ENCODE data around the gene AK9.
A peak's percentile ranks its signal among the peaks of the same experiment; 100 is the strongest.
"Not testable (repeated sequence)": the region's sequence is repeated elsewhere in the genome, so short reads cannot be mapped to it uniquely, and the experiment has no call there.

Gene AK9

GRCh38 chr6:109690737-109691621, at the start of gene AK9, which contains the start of gene FIG4:
Gene AK9 (minus strand): TSS chr6:109691202. CDS start chr6:109675745, 15,457 bp downstream.
Gene FIG4 (plus strand): TSS chr6:109691296. CDS start chr6:109691436, 140 bp downstream.
- peak; percentile 95 for DNase-seq

- no peak for DNase-seq
Measured at GRCh38 chr6:109740787-109741186, 49.8 kb upstream of the AK9 start.

- no peak for DNase-seq
Measured at GRCh38 chr6:109739686-109740085, 48.7 kb upstream of the AK9 start.

GRCh38 chr6:109738667-109739066, 47.7 kb upstream of the AK9 start:
- DNase-seq = no peak

GRCh38 chr6:109738255-109738654, 47.3 kb upstream of the AK9 start:
- no peak for DNase-seq

GRCh38 chr6:109736273-109737025, 45.4 kb upstream of the AK9 start:
- no peak for DNase-seq

- not testable (repeated sequence) for DNase-seq
Measured at GRCh38 chr6:109725250-109725649, 34.2 kb upstream of the AK9 start.

- no peak for DNase-seq
Measured at GRCh38 chr6:109722564-109723254, 31.7 kb upstream of the AK9 start.

GRCh38 chr6:109722011-109722410, 31.0 kb upstream of the AK9 start:
- no peak for DNase-seq

GRCh38 chr6:109720311-109720710, 29.3 kb upstream of the AK9 start:
- no peak for DNase-seq

- DNase-seq = peak; percentile 45
Measured at GRCh38 chr6:109718991-109719390, 28.0 kb upstream of the AK9 start.

- no peak for DNase-seq
Measured at GRCh38 chr6:109717971-109718370, 27.0 kb upstream of the AK9 start.

GRCh38 chr6:109715616-109716015, 24.6 kb upstream of the AK9 start:
- no peak for DNase-seq

GRCh38 chr6:109714611-109715010, 23.6 kb upstream of the AK9 start:
- no peak for DNase-seq

GRCh38 chr6:109714166-109714565, 23.2 kb upstream of the AK9 start:
- no peak for DNase-seq

- DNase-seq = no peak
Measured at GRCh38 chr6:109713097-109713496, 22.1 kb upstream of the AK9 start.

GRCh38 chr6:109708099-109708498, 17.1 kb upstream of the AK9 start:
- not testable (repeated sequence) for DNase-seq

- no peak for DNase-seq
Measured at GRCh38 chr6:109706513-109706912, 15.5 kb upstream of the AK9 start.

- DNase-seq = peak; percentile 58
Measured at GRCh38 chr6:109705258-109705657, 14.3 kb upstream of the AK9 start.

GRCh38 chr6:109702791-109703190, 11.8 kb upstream of the AK9 start:
- DNase-seq = no peak

GRCh38 chr6:109701774-109702173, 10.8 kb upstream of the AK9 start:
- no peak for DNase-seq

GRCh38 chr6:109701221-109701620, 10.2 kb upstream of the AK9 start:
- DNase-seq = no peak

- DNase-seq = no peak
Measured at GRCh38 chr6:109696355-109696754, 5.4 kb upstream of the AK9 start.
